ENCODE data around the gene TRIOBP. TPM values are rescaled to one million over a fixed set of nuclear protein-coding genes. Genes with fewer than 3 reads are reported as not detected.

TRIOBP gene
- total RNA-seq, 3 donors from 2014 or later (not counting 1 experiment from before 2014, with no cell fraction given) = 25.1 to 38.5 (median 25.8) TPM

GRCh38 chr22:37665487-37665886, 31.4 kb upstream of the TRIOBP start:
- no peaks in the 10 kb centered on the region for H3K27me3 ChIP-seq (ENCODE audit: control insufficient read depth, insufficient read depth, low read length)
- H3K36me3 Mint-ChIP-seq = no peaks in the 10 kb centered on the region
- ATAC-seq = no peak
- intact Hi-C loops (cut with micrococcal nuclease) = no loop called here
- peaks cover 22% of the 10 kb centered on the region for H3K4me1 ChIP-seq (ENCODE audit: control insufficient read depth, insufficient read depth, low read length)
- no peaks in the 10 kb centered on the region for H3K9me3 Mint-ChIP-seq
- no peak for DNase-seq
- no peak overlapping the region for H3K4me3 Mint-ChIP-seq
- WGBS (ENCODE audit: insufficient coverage) = 98% methylated on average over 24 of the region's 24 CpGs
- no peak overlapping the region for H3K27ac ChIP-seq (ENCODE audit: low read length)
- H3K27ac Mint-ChIP-seq = no peak overlapping the region
- H3K4me3 ChIP-seq (ENCODE audit: low read length) = no peak overlapping the region
- H3K27me3 Mint-ChIP-seq (ENCODE audit: low read depth in 2 of 2) = no peaks in the 10 kb centered on the region
- no peaks in the 10 kb centered on the region for H3K9me3 ChIP-seq (ENCODE audit: control insufficient read depth, insufficient read depth, low read length)
- H3K36me3 ChIP-seq (ENCODE audit: control insufficient read depth, insufficient read depth, low read length) = peaks cover 6% of the 10 kb centered on the region
- TF ChIP-seq, protein P1, sequence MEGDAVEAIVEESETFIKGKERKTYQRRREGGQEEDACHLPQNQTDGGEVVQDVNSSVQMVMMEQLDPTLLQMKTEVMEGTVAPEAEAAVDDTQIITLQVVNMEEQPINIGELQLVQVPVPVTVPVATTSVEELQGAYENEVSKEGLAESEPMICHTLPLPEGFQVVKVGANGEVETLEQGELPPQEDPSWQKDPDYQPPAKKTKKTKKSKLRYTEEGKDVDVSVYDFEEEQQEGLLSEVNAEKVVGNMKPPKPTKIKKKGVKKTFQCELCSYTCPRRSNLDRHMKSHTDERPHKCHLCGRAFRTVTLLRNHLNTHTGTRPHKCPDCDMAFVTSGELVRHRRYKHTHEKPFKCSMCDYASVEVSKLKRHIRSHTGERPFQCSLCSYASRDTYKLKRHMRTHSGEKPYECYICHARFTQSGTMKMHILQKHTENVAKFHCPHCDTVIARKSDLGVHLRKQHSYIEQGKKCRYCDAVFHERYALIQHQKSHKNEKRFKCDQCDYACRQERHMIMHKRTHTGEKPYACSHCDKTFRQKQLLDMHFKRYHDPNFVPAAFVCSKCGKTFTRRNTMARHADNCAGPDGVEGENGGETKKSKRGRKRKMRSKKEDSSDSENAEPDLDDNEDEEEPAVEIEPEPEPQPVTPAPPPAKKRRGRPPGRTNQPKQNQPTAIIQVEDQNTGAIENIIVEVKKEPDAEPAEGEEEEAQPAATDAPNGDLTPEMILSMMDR (IDR thresholded peaks at IDR 0.05) = no peak
- peaks cover 22 to 26% of the 10 kb centered on the region in 2 donors for H3K4me1 Mint-ChIP-seq

- Mint-ChIP-seq H3K36me3 (no peaks in the 10 kb centered on the region), H3K9me3 (no peaks in the 10 kb centered on the region), H3K4me1 (peaks cover 11 to 31% of the 10 kb centered on the region in 2 donors), H3K4me3 (no peak overlapping the region), H3K27me3 (ENCODE audit: low read depth in 2 of 2) (no peaks in the 10 kb centered on the region), H3K27ac (no peak overlapping the region)
- Histone ChIP-seq H3K36me3 (ENCODE audit: control insufficient read depth, insufficient read depth, low read length) (peaks cover 6% of the 10 kb centered on the region), H3K27ac (ENCODE audit: low read length) (no peak overlapping the region), H3K9me3 (ENCODE audit: control insufficient read depth, insufficient read depth, low read length) (no peaks in the 10 kb centered on the region), H3K4me1 (ENCODE audit: control insufficient read depth, insufficient read depth, low read length) (peaks cover 29% of the 10 kb centered on the region), H3K27me3 (ENCODE audit: control insufficient read depth, insufficient read depth, low read length) (no peaks in the 10 kb centered on the region), H3K4me3 (ENCODE audit: low read length) (no peak overlapping the region)
- ATAC-seq = no peak
- TF ChIP-seq, protein P1 (IDR thresholded peaks at IDR 0.05) = no peak
- intact Hi-C loops (cut with micrococcal nuclease) = no loop called here
- DNase-seq = no peak
- WGBS (ENCODE audit: insufficient coverage) = 86% methylated on average over 5 of the region's 6 CpGs
Observed at GRCh38 chr22:37669586-37669985, 27.3 kb upstream of the TRIOBP start.

GRCh38 chr22:37672206-37672919, 24.5 kb upstream of the TRIOBP start:
- H3K27me3 ChIP-seq (ENCODE audit: control insufficient read depth, insufficient read depth, low read length) = no peaks in the 10 kb centered on the region
- no peaks in the 10 kb centered on the region for H3K9me3 ChIP-seq (ENCODE audit: control insufficient read depth, insufficient read depth, low read length)
- intact Hi-C loops (cut with micrococcal nuclease) = no loop called here
- DNase-seq (peak in 1 of 2 donors; percentile 62), ATAC-seq (no peak)
- H3K4me1 ChIP-seq (ENCODE audit: control insufficient read depth, insufficient read depth, low read length) = peaks cover 51% of the 10 kb centered on the region
- TF ChIP-seq, protein P1 (IDR thresholded peaks at IDR 0.05) = no peak
- H3K4me3 ChIP-seq (ENCODE audit: low read length) = no peak overlapping the region
- Mint-ChIP-seq H3K36me3 (no peaks in the 10 kb centered on the region), H3K27me3 (ENCODE audit: low read depth in 2 of 2) (no peaks in the 10 kb centered on the region), H3K9me3 (no peaks in the 10 kb centered on the region), H3K4me3 (peak overlapping the region; percentile 25), H3K4me1 (peaks cover 16 to 50% of the 10 kb centered on the region in 2 donors), H3K27ac (peak overlapping the region in 1 of 2 donors; percentile 57)
- no peaks in the 10 kb centered on the region for H3K36me3 ChIP-seq (ENCODE audit: control insufficient read depth, insufficient read depth, low read length)
- 39% methylated on average over 14 of the region's 15 CpGs for WGBS (ENCODE audit: insufficient coverage)
- H3K27ac ChIP-seq (ENCODE audit: low read length) = no peak overlapping the region

Data from natural killer cell (primary cell).